ENCODE data around the gene LMBR1. TPM values are rescaled to one million over a fixed set of nuclear protein-coding genes. Genes with fewer than 3 reads are reported as not detected.

LMBR1 gene
- total and polyA plus RNA-seq, 3 donors from 2014 or later = 73.3 to 219 (median 218) TPM

DNA sequence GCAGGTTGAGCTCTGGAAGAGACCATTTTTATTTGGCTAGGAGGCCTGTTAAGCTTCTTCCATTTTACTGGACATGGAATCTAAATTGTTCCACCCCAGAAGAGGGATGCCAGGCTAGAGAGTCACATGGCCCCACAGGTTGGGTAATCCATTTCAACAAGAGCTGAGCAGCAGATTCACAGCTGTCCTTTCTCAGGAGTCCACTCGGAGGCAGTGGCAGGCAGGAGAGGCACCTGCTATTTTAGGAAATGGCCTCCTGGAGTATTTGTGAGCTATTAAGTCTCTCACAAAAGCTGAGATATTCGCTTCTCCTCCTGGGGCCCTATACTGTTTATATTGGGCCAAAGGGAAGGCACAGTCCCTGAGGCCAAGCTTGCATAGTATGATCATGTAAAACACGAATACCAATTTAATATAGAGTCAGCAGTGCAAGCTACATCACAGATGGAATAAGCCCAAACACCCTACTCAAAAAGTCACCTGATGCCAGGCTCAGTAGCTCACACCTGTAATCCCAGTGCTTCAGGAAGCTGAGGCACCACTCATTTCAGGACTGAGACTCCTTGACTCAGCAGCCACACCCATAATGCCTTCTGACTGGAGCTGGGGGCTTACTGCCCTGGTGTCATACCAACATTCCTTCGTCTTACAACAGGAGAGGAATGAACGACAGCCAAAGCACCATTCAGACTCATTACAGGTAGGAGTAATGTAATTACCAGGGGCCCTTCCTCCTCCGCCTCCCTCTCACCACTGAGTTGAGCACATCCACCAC lies 124.1 kb downstream of the LMBR1 start:
- intact Hi-C loops (cut with DNase I; ENCODE audit: low total_unique reads) = no loop called here
- Histone ChIP-seq H3K36me3 (ENCODE audit: low read depth, missing control alignments) (no peaks in the 10 kb centered on the region), H3K27me3 (no peaks in the 10 kb centered on the region), H3K27ac (no peak overlapping the region), H3K9me3 (no peaks in the 10 kb centered on the region), H3K4me1 (no peaks in the 10 kb centered on the region), H3K4me3 (no peak overlapping the region)
- DNase-seq = no peak
- no peak for TF ChIP-seq POLR2A (IDR thresholded peaks at IDR 0.05)
- TF ChIP-seq, protein P1, sequence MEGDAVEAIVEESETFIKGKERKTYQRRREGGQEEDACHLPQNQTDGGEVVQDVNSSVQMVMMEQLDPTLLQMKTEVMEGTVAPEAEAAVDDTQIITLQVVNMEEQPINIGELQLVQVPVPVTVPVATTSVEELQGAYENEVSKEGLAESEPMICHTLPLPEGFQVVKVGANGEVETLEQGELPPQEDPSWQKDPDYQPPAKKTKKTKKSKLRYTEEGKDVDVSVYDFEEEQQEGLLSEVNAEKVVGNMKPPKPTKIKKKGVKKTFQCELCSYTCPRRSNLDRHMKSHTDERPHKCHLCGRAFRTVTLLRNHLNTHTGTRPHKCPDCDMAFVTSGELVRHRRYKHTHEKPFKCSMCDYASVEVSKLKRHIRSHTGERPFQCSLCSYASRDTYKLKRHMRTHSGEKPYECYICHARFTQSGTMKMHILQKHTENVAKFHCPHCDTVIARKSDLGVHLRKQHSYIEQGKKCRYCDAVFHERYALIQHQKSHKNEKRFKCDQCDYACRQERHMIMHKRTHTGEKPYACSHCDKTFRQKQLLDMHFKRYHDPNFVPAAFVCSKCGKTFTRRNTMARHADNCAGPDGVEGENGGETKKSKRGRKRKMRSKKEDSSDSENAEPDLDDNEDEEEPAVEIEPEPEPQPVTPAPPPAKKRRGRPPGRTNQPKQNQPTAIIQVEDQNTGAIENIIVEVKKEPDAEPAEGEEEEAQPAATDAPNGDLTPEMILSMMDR (IDR thresholded peaks at IDR 0.05) = no peak
- WGBS, 2 donors = 90% methylated on average over 6 of the region's 6 CpGs

DNA sequence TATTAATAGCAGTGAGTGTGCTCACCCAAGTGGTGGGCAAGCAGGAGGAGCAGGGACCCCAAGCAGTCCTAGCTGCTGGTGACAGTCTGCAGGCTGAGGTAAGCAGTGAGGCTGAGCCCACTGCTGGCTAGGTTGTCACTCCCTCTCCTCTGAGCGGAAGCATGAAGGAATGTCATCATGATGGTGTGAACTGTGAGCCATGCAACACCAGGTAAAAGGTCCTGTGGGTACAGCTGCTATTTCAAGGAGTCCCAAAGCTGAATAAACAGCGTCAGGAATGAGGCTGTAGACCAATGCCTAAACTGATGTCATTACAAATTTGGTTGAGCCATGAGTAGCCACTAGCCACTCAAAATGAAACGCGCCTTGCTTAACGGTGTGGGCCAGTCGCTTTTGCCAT lies 126.3 kb downstream of the LMBR1 start:
- no peaks in the 10 kb centered on the region for H3K27me3 ChIP-seq
- intact Hi-C loops (cut with DNase I; ENCODE audit: low total_unique reads) = no loop called here
- H3K9me3 ChIP-seq = no peaks in the 10 kb centered on the region
- H3K36me3 ChIP-seq (ENCODE audit: low read depth, missing control alignments) = no peaks in the 10 kb centered on the region
- no peak overlapping the region for H3K4me3 ChIP-seq
- no peaks in the 10 kb centered on the region for H3K4me1 ChIP-seq
- TF ChIP-seq POLR2A (IDR thresholded peaks at IDR 0.05) = no peak
- TF ChIP-seq, protein P1 (IDR thresholded peaks at IDR 0.05) = no peak
- no peak for DNase-seq
- H3K27ac ChIP-seq = no peak overlapping the region
- 89 to 95% methylated on average over 5 to 6 of the region's 6 CpGs for WGBS, 2 donors

DNA sequence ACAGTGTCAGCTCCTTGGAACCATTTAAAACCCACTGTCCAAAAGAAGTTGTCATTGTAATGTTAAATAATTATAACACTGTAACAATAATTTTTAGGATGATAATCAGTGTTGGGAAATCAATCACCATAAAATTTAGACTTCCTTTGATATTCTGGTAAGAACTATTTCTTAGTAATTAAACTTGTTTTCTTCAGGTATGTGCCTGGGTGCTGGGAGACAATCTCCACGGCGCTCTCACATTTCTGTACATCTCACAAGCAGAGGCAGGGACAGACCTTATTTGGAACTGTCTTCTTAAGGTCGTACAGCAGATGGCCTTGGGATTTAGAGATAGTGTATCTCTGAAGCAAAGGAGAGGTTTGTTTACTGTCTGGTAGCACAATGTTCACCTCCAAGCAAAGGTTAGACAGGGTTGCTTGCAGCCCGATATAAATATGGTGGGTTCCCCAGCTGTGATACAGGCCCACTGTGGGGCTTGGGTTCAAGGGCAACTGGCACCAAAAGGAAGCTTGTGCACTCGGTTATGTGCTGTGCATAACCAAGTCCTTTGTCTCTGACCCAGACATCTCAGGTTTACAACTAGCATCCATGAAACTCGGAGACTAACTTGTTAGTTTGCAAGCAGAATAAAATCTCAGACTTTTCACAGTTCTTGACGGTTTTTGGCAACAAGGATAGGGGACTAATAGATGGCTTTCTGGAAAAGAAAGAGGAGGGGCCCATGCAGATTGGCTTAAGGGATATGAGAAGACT lies 126.9 kb downstream of the LMBR1 start:
- Histone ChIP-seq H3K9me3 (no peaks in the 10 kb centered on the region), H3K4me3 (no peak overlapping the region), H3K36me3 (ENCODE audit: low read depth, missing control alignments) (no peaks in the 10 kb centered on the region), H3K4me1 (no peaks in the 10 kb centered on the region), H3K27me3 (no peaks in the 10 kb centered on the region), H3K27ac (no peak overlapping the region)
- intact Hi-C loops (cut with DNase I; ENCODE audit: low total_unique reads) = no loop called here
- no peak for DNase-seq
- TF ChIP-seq POLR2A (IDR thresholded peaks at IDR 0.05) = no peak
- TF ChIP-seq, protein P1 (IDR thresholded peaks at IDR 0.05) = no peak
- 64 to 73% methylated on average over 7 of the region's 7 CpGs for WGBS, 2 donors

DNA sequence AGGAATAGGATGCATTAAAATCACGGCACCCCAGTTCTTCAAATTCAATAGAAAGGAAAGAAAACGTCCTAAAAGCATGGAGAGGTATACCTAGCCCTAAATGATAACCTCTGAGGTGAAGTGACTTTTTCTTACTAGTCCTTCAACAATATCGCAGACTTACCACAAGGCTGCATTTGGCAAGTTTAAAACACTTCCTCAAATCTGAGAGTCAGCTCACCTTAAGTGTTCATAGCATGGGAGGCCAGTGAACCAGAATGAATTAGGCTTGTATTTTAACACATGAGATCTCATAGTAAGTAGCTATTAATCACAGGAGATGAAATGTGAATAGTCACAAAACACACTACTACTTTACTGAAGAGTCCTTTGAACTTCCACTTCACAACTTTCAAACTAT lies 128.2 kb downstream of the LMBR1 start:
- DNase-seq = no peak
- no peak for TF ChIP-seq POLR2A (IDR thresholded peaks at IDR 0.05)
- TF ChIP-seq, protein P1 (IDR thresholded peaks at IDR 0.05) = no peak
- Histone ChIP-seq H3K27ac (no peak overlapping the region), H3K9me3 (no peaks in the 10 kb centered on the region), H3K4me1 (no peaks in the 10 kb centered on the region), H3K27me3 (no peaks in the 10 kb centered on the region), H3K4me3 (no peak overlapping the region), H3K36me3 (ENCODE audit: low read depth, missing control alignments) (no peaks in the 10 kb centered on the region)
- intact Hi-C loops (cut with DNase I; ENCODE audit: low total_unique reads) = no loop called here
- WGBS, 2 donors = 89 to 92% methylated on average over 3 of the region's 3 CpGs

Data from testis (tissue), 3 donors.